Bronchus fibroblast of lung (primary cell): ENCODE data around the gene C9orf85. TPM values are rescaled to one million over a fixed set of nuclear protein-coding genes. Genes with fewer than 3 reads are reported as not detected.

Source experiments
- total RNA-seq: library from RNA; depleted of rRNA; stranded (reverse); fragments of >200 nt; gene quantifications from 2 replicates; pipeline ENCODE4 v1.2.3, GENCODE V29; 2015

The C9orf85 gene, protein sequence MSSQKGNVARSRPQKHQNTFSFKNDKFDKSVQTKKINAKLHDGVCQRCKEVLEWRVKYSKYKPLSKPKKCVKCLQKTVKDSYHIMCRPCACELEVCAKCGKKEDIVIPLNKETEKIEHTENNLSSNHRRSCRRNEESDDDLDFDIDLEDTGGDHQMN
- 5.8 and 7.1 TPM in 2 replicates for total RNA-seq

DNA sequence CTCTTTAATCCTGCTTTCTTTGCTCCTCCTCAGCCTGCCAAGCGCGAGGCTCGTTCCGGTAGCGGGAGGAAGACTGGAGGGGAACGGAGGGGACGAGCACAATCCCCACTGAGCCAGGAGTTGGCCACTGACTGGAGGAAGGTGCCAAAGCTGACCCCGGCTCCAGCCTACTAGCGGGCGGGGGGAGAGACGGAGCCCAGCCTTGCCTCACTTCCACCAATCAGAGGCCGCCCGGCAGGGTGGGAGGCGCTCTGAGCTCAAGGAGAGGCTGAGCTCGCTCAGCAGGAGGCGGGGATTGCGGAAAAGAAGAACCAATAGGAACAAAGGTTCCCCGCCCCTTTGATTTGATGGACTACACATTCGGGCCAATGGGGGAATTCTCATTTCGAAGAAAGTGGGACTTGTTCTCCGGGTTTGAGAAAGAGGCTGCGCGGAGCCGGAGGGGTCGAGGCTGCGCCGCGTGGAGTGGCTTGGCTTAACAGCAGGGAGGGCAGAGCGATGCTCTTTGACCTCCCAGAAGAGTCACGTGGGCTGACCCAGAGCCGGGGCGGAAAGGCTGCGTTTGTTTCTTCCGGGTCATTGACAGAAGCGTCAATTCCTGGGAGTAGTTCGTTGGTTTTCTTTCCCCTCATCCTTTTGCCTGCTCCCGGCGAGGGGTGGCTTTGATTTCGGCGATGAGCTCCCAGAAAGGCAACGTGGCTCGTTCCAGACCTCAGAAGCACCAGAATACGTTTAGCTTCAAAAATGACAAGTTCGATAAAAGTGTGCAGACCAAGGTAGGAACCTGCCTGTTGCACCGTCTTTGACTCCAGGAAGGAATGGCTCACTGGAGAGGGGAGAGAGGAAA is at the start of gene C9orf85, which contains the start of gene ABHD17B:
Gene C9orf85 (plus strand): TSS at position 579 of the 847 bp plus-strand sequence. CDS start 96 bp downstream, at position 675.
Gene ABHD17B (minus strand): TSS at position 133 of the 847 bp plus-strand sequence. CDS start 36,113 bp downstream, outside the sequence.

Other genes with a start within 250 kb of the C9orf85 start
- gene CEMIP2, start 143.1 kb upstream of the C9orf85 start, total RNA-seq, result 36.1 and 47.4 TPM in 2 replicates
- gene ABHD17B, start 446 bp upstream of the C9orf85 start, total RNA-seq, result 10.9 and 11.7 TPM in 2 replicates
- gene C9orf57, start 149.0 kb downstream of the C9orf85 start, total RNA-seq, result not detected in 2 replicates
- gene GDA, start 237.8 kb downstream of the C9orf85 start, total RNA-seq, result under 0.01 and 0.34 TPM in 2 replicates